Measurements from ENCODE around the gene NFE2.

DNA sequence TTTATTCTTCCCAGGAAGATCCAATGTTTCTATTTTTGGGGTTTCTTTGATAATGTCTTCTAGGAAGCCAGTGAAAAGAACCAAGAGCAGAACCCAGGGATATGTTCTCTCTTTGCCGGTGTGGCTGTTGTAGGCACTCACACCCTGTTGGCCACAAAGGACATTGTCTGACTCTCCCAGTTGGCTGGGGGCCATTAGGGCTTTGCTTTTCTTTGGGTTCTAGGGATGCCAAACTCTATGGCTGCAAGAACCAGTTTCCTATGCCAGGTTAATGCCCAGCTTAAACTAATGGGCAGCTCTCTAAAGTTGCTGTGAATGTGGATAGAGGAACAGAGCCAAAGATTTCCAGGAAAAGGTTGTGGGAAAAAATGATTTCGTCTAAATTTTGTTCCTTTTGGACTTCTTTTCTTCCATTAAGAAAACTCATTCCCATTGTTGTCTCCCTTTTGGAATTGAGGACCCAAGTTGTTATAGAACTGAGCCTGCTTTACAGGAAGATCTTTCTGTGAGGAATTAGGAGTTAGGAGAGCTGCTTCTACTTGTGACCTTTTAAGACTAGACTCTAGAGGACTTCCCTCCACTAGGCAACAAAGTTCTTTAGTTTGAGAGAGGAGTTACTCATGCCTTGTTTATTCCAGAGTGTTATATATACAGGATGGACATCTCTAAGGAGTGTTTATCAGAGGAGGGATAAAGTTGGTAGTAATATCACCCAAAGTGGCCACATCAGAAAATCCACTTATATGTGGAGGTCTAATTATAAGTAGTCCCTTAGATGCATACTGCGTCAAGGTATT is 37.2 kb upstream of the NFE2 start:
- TF ChIP-seq GATA2 (IDR thresholded peaks at IDR 0.05; ENCODE audit: low read depth, low read length) = no peak
- no peak for TF ChIP-seq GATA3 (IDR thresholded peaks at IDR 0.05; ENCODE audit: low read depth, low read length)

Data from SH-SY5Y (cell line).